ENCODE measurements around the gene ADGRG2.
"Not testable (repeated sequence)": the region's sequence is repeated elsewhere in the genome, so short reads cannot be mapped to it uniquely, and the experiment has no call there.

ADGRG2 gene

GRCh38 chrX:19003756-19004155 is 118.5 kb downstream of the ADGRG2 start:
- DNase-seq: no peak

DNA sequence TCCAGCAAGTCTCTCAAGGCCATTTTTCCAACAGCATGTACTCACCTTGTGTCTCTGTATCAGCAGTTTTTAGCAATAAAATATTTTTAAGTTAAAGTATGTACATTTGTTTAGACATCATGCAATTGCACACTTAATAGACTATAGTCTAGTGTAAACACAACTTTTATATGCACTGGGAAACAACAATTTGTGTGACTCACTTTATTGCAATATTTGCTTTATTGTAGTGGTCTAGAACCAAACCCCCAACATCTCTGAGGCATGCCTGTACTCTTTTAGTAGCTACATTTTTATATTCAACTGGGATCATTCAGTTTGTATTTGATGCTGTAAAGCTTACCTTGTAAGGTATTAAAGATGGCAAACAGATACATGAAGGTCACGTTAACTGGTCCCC is 123.6 kb downstream of the ADGRG2 start:
- no peak for DNase-seq

GRCh38 chrX:18997916-18998315 is 124.4 kb downstream of the ADGRG2 start:
- no peak for DNase-seq

DNA sequence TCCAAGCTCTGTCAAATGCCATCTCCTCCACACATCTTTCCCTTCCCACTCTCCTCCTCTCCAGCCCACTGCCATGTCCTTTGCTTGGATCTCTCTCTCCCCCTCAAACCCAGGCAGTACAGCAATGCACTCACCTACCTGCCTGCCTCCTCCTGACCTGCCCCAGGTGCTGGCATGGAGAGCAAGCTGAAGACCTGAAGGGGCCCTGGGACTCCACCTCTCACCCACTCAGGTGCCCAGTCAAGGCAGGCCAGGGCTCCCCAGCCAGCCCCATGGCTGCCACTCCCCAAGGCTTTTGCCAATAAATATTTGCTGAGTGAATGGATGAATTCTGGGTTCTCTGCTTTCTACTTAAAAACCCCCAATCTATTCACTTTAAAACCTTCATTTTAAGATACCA is 125.7 kb downstream of the ADGRG2 start:
- DNase-seq: no peak

DNA sequence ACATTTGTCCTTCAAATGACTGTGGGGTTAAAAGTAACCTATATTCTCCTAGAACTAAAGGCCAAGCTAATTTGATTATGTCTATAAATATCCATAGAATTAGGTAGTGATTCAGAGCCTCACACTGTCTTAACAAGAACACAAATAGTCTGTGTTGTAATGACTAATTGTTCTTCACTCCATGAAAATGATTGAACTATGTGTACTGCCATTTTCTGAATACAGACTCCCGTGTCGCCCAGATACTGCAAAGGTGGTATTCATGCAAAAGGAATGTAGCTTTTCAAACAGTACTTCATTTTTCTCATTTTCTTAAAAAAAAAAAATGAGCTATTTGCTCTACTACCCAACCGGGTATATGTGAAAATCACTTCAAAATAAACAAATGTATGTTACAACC is 127.0 kb downstream of the ADGRG2 start:
- no peak for DNase-seq

- DNase-seq: no peak
Measured at GRCh38 chrX:18994713-18995112, 127.6 kb downstream of the ADGRG2 start.

GRCh38 chrX:18992829-18993228 is 129.4 kb downstream of the ADGRG2 start:
- DNase-seq: no peak

DNA sequence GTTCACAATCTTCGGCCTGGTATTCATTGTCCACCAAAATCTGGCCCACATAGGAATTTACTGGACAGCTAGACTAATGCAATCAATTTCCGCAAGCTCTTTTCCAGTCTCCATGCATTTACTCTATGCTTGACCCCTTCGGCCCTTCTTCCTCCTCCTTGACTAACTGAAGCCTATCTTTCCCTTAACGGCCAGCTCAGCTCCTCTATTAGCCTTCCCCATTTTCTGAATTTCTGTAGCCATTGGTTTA is 137.2 kb downstream of the ADGRG2 start:
- peak; percentile 14 to 18 for DNase-seq

- peak; percentile 75 to 79 for DNase-seq
Measured at GRCh38 chrX:18984381-18985185, 137.7 kb downstream of the ADGRG2 start.

GRCh38 chrX:18983666-18984380 is 138.4 kb downstream of the ADGRG2 start, which contains the start of gene PHKA2:
Gene PHKA2 (minus strand): TSS chrX:18984114. CDS start chrX:18983932, 182 bp downstream.
- DNase-seq: no peak

DNA sequence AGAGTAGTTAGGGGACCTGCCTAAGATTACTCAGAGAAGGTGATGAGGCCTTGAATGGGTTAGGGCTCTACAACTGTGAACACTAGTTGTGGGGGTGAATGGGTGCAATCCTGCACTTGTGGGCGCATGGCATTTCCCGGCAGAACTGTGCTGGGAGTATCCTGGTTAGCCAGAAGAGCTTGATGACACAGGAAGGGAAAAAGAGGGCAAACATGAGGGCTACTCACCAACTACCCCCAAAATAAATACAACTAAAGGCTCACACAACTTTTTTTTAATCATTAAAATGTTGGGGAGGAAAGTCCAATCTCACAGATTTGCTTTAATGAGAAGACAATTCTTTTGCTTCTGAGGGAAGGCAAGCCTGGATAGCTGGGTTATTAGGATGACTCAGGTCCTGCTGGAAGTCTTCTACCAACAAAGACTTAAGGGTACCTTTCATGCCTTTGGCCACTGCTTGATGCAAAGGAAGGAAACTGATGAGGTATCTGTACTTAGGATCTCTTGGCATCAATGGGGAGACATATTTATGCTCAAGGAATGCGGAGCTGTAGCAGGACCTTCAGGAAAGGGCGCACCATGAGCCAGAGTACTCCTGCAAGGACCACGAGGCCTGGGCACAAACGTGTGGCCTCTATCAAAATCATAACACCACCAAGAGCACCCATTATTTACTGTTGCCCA is 141.0 kb downstream of the ADGRG2 start:
- DNase-seq: no peak

DNA sequence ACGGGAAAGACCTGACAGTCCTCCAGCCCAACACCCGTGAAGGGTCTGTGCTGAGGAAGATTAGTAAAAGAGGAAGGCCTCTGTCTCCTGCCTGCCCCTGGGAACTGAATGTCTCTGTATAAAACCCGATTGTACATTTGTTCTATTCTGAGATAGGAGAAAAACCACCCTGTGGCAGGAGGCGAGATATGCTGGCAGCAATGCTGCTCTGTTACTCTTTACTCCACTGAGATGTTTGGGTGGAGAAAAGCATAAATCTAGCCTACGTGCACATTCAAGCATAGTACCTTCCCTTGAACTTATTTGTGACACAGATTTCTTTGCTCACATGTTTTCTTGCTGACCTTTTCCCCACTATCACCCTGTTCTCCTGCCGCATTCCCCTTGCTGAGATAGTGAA is 142.0 kb downstream of the ADGRG2 start:
- not testable (repeated sequence) for DNase-seq

- no peak for DNase-seq
Measured at GRCh38 chrX:18974993-18975392, 147.3 kb downstream of the ADGRG2 start.

DNA sequence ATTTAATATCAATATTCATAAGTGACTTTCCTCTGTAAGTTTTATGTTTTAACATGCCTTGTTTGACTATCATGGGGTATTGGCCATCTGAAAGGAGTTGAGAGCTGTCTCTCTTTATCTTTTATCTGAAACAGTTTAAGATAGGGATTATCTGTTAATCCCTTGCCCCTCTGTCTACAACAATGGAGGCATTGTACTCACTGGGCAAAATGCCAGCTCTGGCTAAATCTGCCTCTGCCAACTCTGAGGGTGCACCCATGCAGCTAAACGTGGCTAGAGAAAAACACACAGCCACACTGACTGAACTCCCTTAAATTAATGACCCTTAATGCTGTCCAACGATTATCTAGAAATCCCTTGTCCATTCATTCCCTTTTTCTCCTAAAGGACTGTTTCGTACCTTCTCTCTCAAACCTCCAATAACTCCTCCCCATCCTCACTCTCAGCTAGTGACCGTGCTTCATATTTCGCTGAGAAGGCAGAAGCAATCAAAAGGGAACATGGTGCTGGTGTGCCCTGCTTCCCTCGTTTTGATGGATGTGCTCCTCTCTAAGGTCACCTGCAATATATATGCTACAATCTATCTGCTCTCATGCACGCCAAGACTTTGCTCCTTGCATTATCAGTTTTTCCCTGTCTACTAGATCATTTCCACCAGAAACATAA is 148.6 kb downstream of the ADGRG2 start:
- no peak for DNase-seq

DNA sequence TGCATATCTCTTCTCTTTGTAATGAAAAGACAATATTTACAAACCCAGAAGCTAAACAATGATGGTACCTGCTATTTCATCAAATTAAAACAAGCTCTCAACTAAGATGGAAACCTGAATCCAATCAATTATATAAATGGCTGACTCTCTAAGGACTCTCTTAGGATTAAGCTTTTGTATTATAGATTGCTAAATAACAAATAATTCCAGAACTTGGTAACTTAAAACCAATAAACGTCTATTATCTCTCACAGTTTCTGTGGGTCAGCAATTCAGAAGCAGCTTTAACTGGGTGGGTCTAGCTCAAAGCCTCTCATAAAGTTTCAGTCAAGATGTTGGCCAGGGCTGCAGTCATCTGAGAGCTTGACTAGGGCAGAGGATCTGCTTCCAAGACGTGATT is 150.8 kb downstream of the ADGRG2 start:
- no peak for DNase-seq

- DNase-seq: no peak
Measured at GRCh38 chrX:18970465-18970864, 151.8 kb downstream of the ADGRG2 start.

- DNase-seq: no peak
Measured at GRCh38 chrX:18966624-18967023, 155.6 kb downstream of the ADGRG2 start.

- no peak for DNase-seq
Measured at GRCh38 chrX:18964901-18965300, 157.4 kb downstream of the ADGRG2 start.

DNA sequence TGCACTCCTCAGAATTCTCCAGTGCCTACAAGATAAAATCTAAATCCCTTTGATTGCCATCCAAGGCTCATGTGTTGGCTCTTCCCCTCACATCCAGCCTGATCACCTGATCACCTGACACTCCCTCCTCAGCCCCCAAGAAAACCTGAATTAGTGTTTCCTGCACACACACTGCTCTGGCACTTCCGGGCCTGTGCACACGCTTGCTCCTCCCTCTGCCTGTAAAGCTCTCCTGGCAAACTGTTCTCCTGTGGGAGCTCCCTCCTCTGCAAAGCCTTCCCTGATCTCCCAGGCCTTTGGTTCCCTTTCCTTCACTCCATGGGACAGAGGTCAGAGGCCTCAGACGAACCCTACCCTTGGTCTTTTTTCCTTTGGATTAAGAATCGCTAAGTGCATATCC is 158.2 kb downstream of the ADGRG2 start:
- no peak for DNase-seq

DNA sequence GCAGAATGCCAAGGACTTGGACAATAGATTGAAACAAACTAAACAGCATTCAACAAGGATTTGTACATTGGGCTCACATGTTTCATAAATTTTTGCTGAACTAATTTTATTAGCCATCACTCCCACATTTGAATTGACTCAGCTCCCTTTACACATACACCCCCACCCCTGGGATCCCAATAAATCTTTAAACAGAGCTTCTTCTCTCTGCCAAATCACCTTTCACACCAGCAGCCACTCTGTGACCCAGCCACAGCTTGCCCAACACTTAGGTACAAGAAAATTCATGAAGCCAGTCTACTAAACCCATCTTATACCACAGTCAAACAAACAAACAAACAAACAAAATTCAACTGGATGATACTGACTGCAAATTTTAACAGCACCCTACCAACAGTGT is 159.9 kb downstream of the ADGRG2 start:
- DNase-seq: no peak

DNA sequence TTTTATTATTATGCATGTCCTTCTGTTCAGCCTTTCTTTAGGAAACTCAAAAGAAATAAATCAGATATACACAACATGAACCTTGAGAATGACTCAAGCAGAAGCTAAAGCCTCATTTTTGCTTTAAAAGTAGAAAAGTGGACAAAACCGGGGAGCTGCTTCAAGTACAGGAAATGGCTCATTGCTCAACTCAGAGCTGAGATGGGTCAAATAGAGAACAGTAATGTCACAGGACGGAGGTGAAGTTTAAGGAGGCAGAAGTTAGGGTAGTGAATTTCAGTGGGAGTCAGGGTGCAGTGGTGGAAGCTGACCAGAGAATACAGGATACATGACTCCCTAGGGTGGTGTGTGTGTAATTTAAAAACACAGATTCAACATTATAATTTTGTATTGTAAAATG is 160.6 kb downstream of the ADGRG2 start:
- peak; percentile 70 to 73 for DNase-seq

- DNase-seq: peak; percentile 32 to 53
Measured at GRCh38 chrX:18956303-18957032, 165.8 kb downstream of the ADGRG2 start.

DNA sequence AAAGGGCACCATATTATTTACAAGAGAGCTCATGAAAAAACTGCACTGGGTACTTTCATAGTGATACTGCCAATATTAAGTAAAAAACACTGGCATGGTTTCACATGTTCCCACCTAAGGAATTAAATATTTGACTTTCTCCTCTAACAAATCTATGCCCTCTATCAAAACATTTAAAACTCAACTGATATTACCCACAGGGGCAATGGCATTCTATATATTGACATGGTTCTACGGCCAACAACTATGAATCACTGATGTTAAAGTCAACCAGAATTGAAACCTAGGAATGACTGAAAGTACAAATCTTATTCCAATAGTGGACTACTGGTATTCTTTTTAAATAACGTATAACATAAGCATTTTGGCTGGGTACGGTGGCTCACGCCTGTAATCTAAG is 166.6 kb downstream of the ADGRG2 start:
- no peak for DNase-seq

Data from inflammatory macrophage (primary cell).